Right lobe of liver (tissue), 4 donors: Measurements from ENCODE around the gene CCNK.

Source experiments
- CTCF ChIP-seq, 4 donors: fragments of 200-600 bp in 3 of 4; fragments of 450-650 bp in 1 of 4; IDR thresholded peaks; one replicate each; pipeline versions ENCODE4 v1.5.1 to v1.8.0; 2016 to 2022; ENCODE audit warnings: antibody characterized with exemption in 4 of 4, mild to moderate bottlenecking in 2 of 4
- POLR2A ChIP-seq: fragments of 450-650 bp; IDR thresholded peaks from one replicate; pipeline ENCODE4 v1.6.1; 2017; ENCODE audit warnings: antibody characterized with exemption, mild to moderate bottlenecking
- donor health status: DM: no; HTN: no; CAD: no.
- donor health status: DM: no; HTN: no; CAD: no.
- donor health status: DM: no; HTN: yes; CAD: no.

- TF ChIP-seq CTCF (IDR thresholded peaks at IDR 0.05) = no peak
- no peak for TF ChIP-seq POLR2A
Measured at GRCh38 chr14:99502989-99503421, 21.8 kb downstream of the CCNK start.
